IMR-90 (cell line): ENCODE data around the gene DACH1.
A peak's percentile ranks its signal among the peaks of the same experiment; 100 is the strongest.

Source experiments
- BHLHE40 ChIP-seq: fragments of 150-350 bp; IDR thresholded peaks from 2 replicates; pipeline ENCODE4 v1.6.1; 2016; ENCODE audit warnings: mild to moderate bottlenecking, low read depth, low read length
- FOS ChIP-seq: fragments of 150-350 bp; IDR thresholded peaks from 2 replicates; pipeline ENCODE4 v1.6.1; 2016; ENCODE audit warnings: low read depth, low read length
- MAFK ChIP-seq: IDR thresholded peaks from 2 replicates; pipeline ENCODE4 v1.6.1; 2012; ENCODE audit warnings: low read depth, low read length, improper control_type of control experiment
- MXI1 ChIP-seq: IDR thresholded peaks from 2 replicates; pipeline ENCODE4 v1.6.1; 2012; ENCODE audit warnings: low read depth, mild to moderate bottlenecking, low read length, moderate library complexity, borderline replicate concordance
- NFE2L2 ChIP-seq: fragments of 150-350 bp; IDR thresholded peaks from 2 replicates; pipeline ENCODE4 v1.6.1; 2016; ENCODE audit warnings: low read depth, mild to moderate bottlenecking, low read length
- POLR2A ChIP-seq: IDR thresholded peaks from 2 replicates; pipeline ENCODE4 v1.6.1; 2012; ENCODE audit warnings: mild to moderate bottlenecking, low read depth, low read length
- RAD21 ChIP-seq: IDR thresholded peaks from 2 replicates; pipeline ENCODE4 v1.6.1; 2012; ENCODE audit warnings: low read length, improper control_type of control experiment
- RFX5 ChIP-seq: IDR thresholded peaks from 2 replicates; pipeline ENCODE4 v1.8.0; 2012; ENCODE audit warnings: low read depth, mild to moderate bottlenecking, low read length, moderate library complexity
- TF ChIP-seq, protein P1 (sequence below): conservative IDR thresholded peaks from 2 replicates; pipeline ENCODE4 v1.5.1; 2012; ENCODE audit warnings: mild to moderate bottlenecking, low read depth, low read length, improper control_type of control experiment
- TF ChIP-seq, protein P2 (sequence below): fragments of 150-350 bp; IDR thresholded peaks from 2 replicates; pipeline ENCODE4 v1.6.1; 2017; ENCODE audit warnings: mild to moderate bottlenecking, antibody characterized with exemption, low read length, low read depth

DNA sequence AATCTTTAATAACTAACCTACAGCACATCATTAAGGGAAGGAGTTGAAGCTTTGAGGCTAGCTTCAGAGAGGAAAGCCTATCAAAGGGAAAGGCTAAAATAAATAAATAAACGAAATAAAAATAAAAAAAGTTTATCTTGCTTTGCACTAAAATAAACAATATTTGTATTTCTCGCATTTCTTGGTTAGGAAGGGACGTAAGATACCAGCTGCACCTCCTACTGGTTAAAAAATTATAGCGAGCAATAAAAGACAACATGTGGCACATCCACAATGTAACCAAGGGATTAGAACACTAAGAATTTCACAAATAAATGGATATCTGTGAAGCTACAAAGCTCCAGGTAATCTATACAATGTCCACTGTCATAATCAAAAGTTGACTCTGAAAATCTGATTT, 194.5 kb downstream of the DACH1 start:
- TF ChIP-seq, protein P1, sequence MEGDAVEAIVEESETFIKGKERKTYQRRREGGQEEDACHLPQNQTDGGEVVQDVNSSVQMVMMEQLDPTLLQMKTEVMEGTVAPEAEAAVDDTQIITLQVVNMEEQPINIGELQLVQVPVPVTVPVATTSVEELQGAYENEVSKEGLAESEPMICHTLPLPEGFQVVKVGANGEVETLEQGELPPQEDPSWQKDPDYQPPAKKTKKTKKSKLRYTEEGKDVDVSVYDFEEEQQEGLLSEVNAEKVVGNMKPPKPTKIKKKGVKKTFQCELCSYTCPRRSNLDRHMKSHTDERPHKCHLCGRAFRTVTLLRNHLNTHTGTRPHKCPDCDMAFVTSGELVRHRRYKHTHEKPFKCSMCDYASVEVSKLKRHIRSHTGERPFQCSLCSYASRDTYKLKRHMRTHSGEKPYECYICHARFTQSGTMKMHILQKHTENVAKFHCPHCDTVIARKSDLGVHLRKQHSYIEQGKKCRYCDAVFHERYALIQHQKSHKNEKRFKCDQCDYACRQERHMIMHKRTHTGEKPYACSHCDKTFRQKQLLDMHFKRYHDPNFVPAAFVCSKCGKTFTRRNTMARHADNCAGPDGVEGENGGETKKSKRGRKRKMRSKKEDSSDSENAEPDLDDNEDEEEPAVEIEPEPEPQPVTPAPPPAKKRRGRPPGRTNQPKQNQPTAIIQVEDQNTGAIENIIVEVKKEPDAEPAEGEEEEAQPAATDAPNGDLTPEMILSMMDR: peak; percentile 34; the same call in 1 of the 2 replicates
- TF ChIP-seq, protein P2, sequence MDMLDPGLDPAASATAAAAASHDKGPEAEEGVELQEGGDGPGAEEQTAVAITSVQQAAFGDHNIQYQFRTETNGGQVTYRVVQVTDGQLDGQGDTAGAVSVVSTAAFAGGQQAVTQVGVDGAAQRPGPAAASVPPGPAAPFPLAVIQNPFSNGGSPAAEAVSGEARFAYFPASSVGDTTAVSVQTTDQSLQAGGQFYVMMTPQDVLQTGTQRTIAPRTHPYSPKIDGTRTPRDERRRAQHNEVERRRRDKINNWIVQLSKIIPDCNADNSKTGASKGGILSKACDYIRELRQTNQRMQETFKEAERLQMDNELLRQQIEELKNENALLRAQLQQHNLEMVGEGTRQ: no peak
- TF ChIP-seq MXI1: no peak
- TF ChIP-seq POLR2A: no peak
- TF ChIP-seq FOS: no peak
- TF ChIP-seq MAFK: no peak
- 0 out of 2 replicates have a peak, but pooled peaks have one; percentile 11 for TF ChIP-seq RAD21
- TF ChIP-seq RFX5: no peak
- TF ChIP-seq NFE2L2: no peak
- TF ChIP-seq BHLHE40: no peak
